Fibroblast of skin of back (primary cell): ENCODE measurements around the gene RBM27. TPM values are rescaled to one million over a fixed set of nuclear protein-coding genes. Genes with fewer than 3 reads are reported as not detected.
"Not testable (repeated sequence)": the region's sequence is repeated elsewhere in the genome, so short reads cannot be mapped to it uniquely, and the experiment has no call there.

ENCODE experiments used
- DNase-seq: peaks from one replicate; pipeline ENCODE4 v3.0.0-alpha.2; 2013
- polyA plus RNA-seq, 2 experiments: library from polyadenylated mRNA; unstranded; fragments of 120-200 nt; gene quantifications; one replicate each; pipeline ENCODE4 v1.2.1, GENCODE V29; 2013; ENCODE audit not compliant: insufficient read length in 2 of 2

Gene RBM27, protein sequence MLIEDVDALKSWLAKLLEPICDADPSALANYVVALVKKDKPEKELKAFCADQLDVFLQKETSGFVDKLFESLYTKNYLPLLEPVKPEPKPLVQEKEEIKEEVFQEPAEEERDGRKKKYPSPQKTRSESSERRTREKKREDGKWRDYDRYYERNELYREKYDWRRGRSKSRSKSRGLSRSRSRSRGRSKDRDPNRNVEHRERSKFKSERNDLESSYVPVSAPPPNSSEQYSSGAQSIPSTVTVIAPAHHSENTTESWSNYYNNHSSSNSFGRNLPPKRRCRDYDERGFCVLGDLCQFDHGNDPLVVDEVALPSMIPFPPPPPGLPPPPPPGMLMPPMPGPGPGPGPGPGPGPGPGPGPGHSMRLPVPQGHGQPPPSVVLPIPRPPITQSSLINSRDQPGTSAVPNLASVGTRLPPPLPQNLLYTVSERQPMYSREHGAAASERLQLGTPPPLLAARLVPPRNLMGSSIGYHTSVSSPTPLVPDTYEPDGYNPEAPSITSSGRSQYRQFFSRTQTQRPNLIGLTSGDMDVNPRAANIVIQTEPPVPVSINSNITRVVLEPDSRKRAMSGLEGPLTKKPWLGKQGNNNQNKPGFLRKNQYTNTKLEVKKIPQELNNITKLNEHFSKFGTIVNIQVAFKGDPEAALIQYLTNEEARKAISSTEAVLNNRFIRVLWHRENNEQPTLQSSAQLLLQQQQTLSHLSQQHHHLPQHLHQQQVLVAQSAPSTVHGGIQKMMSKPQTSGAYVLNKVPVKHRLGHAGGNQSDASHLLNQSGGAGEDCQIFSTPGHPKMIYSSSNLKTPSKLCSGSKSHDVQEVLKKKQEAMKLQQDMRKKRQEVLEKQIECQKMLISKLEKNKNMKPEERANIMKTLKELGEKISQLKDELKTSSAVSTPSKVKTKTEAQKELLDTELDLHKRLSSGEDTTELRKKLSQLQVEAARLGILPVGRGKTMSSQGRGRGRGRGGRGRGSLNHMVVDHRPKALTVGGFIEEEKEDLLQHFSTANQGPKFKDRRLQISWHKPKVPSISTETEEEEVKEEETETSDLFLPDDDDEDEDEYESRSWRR
- polyA plus RNA-seq (2013, experiment 1 of 2; ENCODE audit: insufficient read length), result 12.6 TPM
- polyA plus RNA-seq (2013, experiment 2 of 2; ENCODE audit: insufficient read length), result 12.2 TPM

DNA sequence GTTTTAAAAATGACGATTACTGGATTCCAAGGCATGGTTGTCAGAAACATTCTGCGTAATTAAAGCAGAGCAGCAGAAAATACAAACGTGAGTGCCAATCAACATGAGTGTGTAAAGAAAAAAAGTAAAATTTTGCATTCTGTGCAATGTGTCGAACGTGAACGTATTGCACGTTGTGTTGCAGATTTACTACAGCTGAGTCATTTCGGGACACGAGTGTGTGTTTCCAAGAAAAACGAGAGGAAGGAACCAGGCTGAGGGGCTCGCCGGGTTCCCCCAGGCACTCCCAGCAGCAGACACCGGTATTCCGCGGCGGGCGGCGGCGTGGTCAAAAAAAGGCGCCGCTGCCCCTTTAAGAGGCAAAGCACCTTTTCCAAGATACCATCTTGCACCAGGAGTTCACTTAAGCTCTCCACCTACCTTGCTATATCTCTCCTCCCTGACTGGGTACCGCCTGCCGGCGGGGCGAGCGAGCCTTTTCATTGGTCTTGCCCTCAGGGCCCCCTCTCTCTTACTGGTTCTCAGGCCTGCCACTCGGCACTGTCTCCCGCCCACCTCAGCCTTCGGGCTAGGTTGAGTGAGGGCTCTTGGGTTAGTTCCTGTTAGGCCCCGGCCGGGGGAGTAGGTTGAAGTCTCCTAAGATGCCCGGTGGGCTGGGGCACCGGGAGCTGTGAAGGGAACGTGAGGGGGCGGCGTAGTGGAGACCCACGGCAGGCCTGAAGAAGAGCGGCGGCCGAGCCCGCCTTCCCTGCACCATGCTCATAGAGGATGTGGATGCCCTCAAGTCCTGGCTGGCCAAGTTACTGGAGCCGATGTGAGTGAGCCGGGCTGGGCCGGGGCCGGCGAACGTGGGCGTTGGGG is at the start of gene RBM27:
Gene RBM27, plus strand, starts transcription at position 595 of the 861 bp plus-strand sequence. Its CDS starts 161 bp downstream, at position 756.
- DNase-seq, result peak; percentile 97

DNA sequence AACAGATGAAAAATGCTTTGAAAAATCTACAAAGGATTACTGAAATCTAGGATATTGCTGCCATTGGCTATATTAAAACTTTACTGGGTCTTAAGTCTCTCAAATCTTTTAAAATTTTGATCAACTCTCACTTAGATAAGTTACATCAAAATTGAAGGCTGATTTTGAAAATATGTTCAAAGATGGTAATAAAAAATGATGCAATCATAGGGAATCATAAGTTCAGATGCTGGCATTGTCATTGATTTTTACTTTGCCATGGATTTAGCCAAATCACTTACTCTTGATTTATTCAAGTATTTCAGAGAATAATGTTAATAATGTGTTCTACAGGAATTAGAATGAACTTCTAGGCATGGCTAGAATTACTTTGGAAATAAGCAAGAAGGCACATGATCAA is 45.1 kb upstream of the RBM27 start:
- no peak for DNase-seq

DNA sequence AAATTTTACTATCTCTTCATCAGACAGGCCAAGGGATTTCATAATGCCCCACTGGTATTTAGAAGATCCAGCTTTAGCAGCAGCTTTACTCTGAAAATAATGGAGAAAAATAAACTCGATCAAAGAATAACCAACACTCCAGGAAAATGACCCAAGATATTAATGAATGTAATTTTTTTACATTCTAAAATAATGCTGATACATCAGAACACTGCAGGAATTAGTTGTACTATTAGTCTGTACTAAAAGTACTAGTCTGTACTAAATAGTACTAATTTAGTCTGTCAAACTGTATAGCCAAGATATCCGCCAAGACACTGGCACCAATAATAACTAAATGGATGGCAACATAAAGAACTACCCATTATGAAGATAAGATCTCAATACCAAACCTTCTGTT is 39.0 kb upstream of the RBM27 start:
- no peak for DNase-seq

DNA sequence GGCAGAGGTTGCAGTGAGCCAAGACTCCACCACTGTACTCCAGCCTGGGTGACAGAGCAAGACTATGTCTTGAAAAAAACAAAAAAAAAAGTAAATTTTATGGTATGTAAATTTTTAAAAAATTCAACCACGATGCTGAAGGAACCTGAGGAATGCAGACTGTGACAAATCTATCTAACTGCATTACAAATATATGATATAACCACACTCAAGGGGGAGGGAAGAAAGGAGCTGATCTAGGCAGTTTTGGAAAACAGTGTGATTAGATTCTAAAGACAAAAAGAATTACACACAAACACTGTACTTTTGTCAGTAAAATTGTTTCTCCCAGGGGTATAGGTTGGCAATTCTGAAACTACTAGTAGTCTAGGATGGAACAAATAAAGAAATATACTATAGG is 37.9 kb upstream of the RBM27 start:
- DNase-seq, result peak; percentile 38

DNA sequence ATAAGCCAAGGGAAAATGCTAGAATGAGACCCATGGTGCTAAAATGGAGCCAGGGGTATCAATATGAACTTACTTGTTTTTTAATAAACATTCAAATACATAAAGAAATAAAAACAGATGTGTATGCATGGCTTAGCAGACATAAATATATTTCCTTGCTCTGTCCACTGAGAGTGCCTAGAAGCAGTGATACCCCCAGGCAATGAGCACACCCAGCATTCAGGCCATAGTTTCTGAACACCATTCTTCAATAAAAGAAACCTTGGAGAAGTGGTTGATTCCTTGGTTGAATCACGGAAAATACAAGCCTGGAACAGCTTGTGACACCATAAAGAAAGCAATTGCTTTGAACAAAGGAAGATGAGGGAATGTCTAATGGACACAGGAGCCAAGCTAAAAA is 37.5 kb upstream of the RBM27 start:
- DNase-seq, result no peak

DNA sequence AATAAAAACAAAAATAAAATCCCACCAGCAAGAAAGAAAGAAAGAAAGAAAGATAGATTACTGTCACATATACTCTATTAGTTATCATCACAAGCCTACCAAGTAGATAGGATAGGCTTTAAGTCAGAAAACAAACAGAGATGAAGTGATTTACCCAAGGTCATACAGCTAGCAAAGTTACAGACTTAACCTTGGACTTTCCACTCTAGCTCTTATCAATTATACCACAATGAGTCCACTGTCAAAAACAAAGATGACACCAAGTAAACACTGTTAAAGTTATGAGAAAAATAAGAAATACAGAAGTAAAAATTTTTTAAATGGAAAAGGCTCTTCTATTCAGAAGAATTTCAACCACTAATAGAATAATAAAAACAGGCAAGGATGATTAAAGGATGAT is 34.3 kb upstream of the RBM27 start:
- no peak for DNase-seq

DNA sequence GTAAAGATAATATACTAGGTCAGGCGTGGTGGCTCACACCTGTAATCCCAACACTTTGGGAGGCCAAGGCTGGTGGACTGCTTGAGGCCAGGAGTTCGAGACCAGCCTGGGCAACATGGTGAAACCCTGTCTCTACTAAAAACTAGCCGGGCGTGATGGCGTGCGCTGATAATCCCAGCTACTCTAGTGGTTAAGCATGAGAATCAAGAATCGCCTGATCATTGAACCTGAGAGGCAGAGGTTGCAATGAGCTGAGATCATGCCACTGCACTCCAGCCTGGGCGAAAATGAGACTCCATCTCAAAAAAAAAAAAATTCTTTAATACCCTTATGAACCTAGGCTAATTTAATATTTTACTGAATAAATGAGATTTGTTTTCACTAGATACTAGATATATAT is 30.4 kb upstream of the RBM27 start:
- DNase-seq, result not testable (repeated sequence)

DNA sequence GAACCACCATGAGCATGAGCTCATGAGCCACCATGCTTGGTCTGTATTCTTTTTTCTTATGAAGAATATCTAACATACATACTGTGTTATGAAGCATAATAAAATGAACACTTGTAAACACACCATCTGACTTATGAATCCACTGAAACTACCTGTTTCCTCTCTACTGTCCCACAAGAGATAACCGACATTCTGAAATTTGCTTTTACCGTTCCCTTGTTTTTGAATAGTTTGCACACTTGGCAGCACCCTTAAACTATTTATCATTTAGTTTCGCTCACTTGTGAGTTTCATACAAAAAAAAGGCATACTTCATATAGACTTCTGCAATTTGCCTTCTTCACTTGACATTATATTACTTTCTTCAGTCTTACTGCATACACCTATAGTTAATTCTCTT is 29.8 kb upstream of the RBM27 start:
- DNase-seq, result no peak

DNA sequence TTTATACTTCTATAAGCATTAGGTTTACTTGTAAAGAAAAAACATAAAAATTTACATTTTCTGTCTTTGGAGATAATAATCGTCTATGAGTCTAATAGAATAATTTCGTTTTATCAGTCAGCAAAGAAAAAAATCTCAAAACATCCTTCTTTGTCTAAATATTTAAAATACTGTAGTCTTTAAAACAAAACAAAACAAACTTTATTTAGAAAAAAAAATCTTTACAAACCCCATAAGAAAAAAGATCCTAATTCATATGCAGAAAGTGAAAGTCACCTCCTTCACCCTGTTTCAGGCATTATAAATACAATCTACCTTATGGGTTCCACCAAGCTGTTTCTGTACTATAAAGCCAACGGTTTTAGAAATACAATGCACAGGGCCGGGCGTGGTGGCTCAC is 26.6 kb upstream of the RBM27 start:
- DNase-seq, result no peak

DNA sequence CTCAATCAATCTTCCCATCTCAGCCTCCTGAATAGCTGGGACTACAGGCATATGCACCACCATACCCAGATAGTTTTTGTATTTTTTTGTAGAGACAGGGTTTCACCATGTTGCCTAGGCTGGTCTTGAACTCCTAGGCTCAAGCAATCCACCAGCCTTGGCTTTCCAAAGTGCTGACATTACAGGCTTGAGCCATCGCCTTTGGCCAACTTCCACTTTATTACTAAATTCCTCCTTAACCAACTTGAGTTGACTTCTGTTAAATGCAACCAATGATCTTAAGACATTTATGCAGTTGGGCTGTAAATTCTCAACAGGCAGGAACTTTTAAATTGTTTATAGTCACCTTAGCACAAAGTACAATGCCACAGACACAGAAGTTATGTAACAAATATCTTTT is 23.7 kb upstream of the RBM27 start:
- no peak for DNase-seq

DNA sequence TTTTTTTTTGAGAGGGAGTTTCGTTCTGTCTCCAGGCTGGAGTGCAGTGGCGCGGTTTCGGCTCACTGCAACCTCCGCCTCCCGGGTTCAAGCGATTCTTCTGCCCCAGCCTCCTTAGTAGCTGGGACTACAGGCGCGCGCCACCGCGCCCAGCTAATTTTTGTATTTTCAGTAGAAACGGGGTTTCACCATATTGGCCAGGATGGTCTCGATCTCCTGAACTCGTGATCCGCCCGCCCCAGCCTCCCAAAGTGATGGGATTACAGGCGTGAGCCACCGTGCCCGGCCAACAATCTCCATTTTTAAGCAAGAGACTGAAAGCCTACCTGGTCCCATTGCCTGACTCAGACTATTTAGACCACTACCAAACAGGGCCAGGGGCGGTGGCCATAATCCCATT is 20.0 kb upstream of the RBM27 start:
- not testable (repeated sequence) for DNase-seq

DNA sequence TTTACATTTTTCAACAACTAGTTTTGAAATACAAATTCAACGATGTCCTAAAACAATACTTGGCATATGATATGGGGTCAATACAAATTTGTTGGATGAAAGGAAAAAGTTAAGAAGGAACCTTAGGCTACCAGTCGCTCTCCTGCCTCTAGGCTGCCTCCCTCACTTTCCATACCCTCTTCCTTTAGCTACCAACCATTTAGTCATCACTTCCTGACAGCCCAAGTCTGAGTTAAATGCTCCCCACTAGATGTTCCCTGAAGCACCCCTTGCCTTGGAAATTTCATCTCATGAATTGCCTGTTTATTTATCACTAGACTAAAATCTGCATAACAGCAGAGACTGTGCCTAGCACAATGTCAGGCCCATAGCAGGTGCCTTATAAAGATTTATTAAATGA is 18.2 kb upstream of the RBM27 start:
- peak; percentile 11 for DNase-seq

DNA sequence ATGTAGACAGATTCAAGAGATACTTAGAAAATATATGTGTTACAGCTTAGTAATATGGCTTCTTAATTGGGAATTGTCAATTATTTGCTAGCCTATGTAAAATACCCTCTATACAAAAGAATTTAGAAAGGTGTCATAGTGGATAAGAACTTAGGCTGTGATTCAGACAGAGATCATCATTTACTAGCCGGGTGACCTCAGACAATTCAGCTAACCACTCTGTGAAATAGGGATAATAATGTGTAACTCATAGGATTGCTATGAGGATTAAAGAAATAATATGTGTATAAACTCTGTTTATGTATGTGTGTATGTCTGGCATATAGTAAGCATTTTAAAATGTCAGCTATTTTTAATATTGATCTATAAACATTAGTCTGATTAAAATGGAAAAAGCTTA is 15.0 kb upstream of the RBM27 start:
- peak; percentile 71 for DNase-seq

DNA sequence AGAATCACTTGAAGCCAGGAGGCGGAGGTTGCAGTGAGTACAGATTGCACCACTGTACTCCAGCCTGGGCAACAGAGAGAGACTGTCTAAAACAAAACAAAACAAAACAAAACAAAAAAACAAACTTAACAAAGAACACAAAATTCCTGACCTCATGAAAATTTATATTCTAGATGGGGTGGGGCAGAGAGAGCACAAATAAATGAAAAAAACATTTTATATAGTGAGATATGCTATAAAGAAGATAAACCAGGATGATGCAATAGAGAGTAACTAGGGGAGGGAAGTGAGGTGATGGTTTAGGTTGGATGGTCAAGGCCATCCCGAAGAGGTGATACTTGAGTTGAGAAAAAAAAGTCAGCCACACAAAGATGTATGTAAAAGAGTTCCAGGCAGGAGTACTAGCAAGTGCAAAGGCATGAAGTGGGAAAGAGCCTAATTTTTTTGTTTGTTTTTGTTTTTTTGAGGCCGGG is 10.8 kb upstream of the RBM27 start:
- no peak for DNase-seq

DNA sequence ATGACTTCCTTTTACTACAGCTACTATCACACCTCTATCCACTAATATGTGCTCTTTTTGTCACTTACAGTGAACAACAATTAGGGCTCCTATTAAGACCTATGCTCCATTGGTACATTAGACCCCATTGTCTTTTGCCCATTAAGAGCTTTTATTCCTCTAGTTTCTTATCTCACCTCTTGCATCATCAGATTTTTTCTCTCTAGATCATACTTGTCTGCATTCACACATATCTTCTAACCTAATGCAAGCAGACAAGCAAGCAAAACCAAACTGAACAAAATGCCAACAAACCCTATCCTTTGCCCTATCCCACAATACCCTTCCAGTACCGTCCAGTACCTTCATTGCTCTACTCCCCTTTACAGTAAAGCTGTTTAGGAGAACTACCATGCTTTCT is 10.1 kb upstream of the RBM27 start:
- no peak for DNase-seq

DNA sequence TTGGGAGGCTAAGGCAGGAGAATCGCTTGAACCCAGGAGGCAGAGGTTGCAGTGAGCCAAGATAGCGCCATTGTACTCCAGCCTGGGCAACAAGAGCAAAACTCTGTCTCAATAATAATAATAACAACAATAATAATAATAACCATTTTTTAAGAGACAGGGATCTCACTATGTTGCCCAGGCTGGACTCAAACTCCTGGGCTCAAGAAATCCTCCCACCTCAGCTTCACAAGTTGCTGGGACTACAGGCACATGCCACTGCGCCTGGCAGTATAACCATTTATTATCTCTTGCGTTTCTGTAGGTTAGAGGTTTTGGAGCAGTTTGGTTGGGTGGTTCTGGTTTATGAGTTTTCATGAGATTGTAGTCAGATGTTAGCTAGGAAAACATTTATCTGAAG is 8.4 kb upstream of the RBM27 start:
- not testable (repeated sequence) for DNase-seq

DNA sequence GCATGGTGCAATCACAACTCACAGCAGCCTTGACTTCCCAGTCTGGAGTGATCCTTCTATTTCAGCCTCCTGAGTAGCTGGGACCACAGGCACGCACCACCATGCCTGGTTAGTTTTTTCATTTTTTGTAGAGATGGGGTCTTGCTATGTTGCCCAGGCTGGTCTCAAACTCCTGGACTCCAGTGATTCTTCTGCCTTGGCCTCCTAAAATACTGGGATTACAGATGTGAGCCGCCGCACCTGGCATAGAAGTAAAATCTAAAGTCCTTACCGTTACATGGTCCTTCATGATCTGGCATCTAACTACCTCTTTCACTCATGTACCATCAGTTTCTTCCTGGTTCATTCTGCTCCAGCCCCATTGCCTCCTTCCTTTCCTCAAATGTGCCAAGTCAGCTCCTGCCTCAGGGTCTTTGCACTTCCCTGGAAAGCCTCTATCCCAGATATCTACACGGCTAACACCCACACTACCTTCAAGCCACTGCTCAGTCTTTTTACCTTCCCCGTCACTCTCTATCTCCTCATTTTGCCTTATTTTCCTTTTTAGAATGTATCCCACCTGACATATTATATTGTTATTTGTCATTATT is 6.9 kb upstream of the RBM27 start:
- DNase-seq, result no peak

DNA sequence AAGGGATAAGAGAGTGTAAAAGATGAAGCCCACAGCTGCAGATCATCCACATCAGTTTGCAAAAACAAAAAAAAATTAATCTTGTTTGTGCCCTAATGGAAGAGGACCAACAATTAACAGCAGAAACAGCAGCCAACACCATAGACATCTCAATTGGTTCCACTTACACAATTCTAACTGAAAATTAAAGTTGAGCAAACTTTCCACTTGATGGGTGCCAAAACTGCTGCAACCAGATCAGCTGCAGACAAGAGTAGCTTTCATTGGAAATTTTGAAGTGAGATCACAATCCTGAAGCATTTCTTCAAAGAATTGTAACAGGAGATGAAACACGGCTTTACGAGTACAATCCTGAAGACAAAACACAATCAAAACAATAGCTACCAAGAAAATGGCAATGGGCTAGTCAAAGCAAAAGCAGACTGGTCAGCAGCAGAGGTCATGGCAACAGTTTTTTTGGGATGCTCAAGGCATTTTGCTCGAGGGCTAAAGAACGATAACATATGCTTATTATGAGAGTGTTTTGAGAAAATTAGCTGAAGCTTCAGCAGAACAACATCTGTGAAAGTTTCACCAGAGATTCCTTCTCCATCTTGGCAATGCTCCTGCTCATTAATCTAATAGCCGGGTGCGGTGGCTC is 4.1 kb upstream of the RBM27 start:
- no peak for DNase-seq

DNA sequence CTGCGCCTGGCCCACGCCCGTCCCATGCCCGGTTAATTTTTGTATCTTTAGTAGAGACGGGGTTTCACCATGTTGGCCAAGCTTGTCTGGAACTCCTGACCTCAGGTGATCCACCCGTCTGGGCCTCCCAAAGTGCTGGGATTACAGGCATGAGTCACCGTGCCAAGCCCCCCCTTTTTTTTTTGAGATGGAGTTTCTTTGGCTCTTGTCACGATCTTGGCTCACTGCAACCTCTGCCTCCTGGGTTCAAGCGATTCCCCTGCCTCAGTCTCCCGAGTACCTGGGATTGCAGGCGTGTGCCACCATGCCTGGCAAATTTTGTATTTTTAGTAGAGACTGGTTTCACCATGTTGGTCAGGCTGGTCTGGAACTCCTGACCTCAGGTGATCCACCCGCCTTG is 1.6 kb upstream of the RBM27 start:
- DNase-seq, result not testable (repeated sequence)

DNA sequence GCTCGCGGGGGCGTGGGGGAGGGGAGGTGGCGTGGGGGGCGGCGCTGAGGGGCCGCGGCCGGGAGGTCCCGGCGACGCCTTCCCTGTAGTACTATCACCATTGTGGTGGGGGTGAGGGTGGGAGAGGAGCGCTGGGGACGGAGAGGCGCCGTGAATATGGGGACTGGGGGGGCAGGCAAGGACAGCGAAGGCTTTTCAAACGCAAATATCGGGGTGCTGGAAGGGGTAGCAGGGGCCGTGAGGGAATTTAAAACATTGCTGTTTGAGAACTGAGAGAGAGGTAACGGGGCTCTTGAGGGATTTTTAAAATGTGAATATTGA is 427 bp downstream of the RBM27 start:
- DNase-seq, result no peak

DNA sequence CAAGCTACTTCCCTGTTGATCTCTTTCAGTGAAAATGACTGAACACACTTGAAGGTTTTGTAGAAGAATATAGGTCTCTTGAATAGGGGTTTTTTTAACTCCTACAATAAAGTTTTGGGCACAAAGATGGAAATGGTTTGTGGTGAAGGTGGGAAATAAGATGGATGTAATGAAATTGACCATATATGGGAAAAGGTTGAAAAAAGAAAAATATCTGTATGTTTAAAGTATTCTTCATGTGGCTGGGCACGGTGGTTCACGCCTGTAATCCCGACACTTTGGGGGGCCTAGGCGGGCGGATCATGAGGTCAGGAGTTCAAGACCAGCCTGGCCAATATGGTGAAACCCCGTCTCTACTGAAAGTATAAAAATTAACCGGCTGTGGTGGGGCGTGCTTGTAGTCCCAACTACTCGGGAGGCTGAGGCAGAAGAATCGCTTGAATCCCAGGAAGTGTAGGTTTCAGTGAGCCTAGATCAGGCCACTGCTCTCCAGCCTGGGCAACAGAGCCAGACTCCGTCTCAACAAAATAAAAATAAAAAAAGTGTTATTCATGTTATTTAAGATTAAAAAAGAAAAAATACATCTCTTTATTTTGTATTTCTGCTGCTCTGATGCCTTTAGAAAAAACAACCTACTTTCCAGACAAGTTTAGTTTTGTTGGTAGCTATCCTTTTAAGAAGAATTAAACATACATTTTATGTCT is 2.2 kb downstream of the RBM27 start:
- no peak for DNase-seq
